GM18868 (cell line): ENCODE data around the gene BOLA3.
"Not testable (repeated sequence)": the region's sequence is repeated elsewhere in the genome, so short reads cannot be mapped to it uniquely, and the experiment has no call there.

Experiments used
- ATAC-seq: cut with Tn5 transposase; IDR thresholded peaks from one replicate; pipeline ENCODE4 v1.9.1; 2021; ENCODE audit warnings: mild to moderate bottlenecking, moderate library complexity; ENCODE audit not compliant: unreplicated experiment

The BOLA3 gene

GRCh38 chr2:74149570-74150319 is 2.0 kb upstream of the BOLA3 start:
- no peak for ATAC-seq

- ATAC-seq = no peak
These were observed 1.5 kb upstream of the BOLA3 start for GRCh38 chr2:74149247-74149525.

- no peak for ATAC-seq
These were observed 940 bp upstream of the BOLA3 start for GRCh38 chr2:74148457-74149246.

GRCh38 chr2:74146929-74147726 is 584 bp downstream of the BOLA3 start:
- no peak for ATAC-seq

GRCh38 chr2:74142340-74142739 is 5.4 kb downstream of the BOLA3 start:
- ATAC-seq = no peak

GRCh38 chr2:74138600-74139323 is 8.9 kb downstream of the BOLA3 start:
- no peak for ATAC-seq

- ATAC-seq = no peak
These were observed 9.8 kb downstream of the BOLA3 start for GRCh38 chr2:74137651-74138599.

- ATAC-seq = no peak
These were observed 15.8 kb downstream of the BOLA3 start for GRCh38 chr2:74131901-74132300.

- ATAC-seq = no peak
These were observed 17.3 kb downstream of the BOLA3 start for GRCh38 chr2:74130211-74130995.

GRCh38 chr2:74128206-74128605 is 19.5 kb downstream of the BOLA3 start:
- no peak for ATAC-seq

GRCh38 chr2:74123955-74124354 is 23.8 kb downstream of the BOLA3 start:
- ATAC-seq = not testable (repeated sequence)

GRCh38 chr2:74121846-74122245 is 25.9 kb downstream of the BOLA3 start:
- not testable (repeated sequence) for ATAC-seq

GRCh38 chr2:74119912-74120825 is 27.5 kb downstream of the BOLA3 start:
- peak; percentile 95 for ATAC-seq

GRCh38 chr2:74119339-74119738 is 28.4 kb downstream of the BOLA3 start:
- no peak for ATAC-seq

GRCh38 chr2:74111380-74111779 is 36.3 kb downstream of the BOLA3 start:
- no peak for ATAC-seq

GRCh38 chr2:74110537-74110936 is 37.2 kb downstream of the BOLA3 start:
- ATAC-seq = no peak

- no peak for ATAC-seq
These were observed 38.2 kb downstream of the BOLA3 start for GRCh38 chr2:74109551-74109950.

- no peak for ATAC-seq
These were observed 40.6 kb downstream of the BOLA3 start for GRCh38 chr2:74107071-74107470.
